Keratinocyte (primary cell): ENCODE results near the gene GIMAP8. TPM values are rescaled to one million over a fixed set of nuclear protein-coding genes. Genes with fewer than 3 reads are reported as not detected.

Experiments
- DNase-seq: peaks from one replicate; pipeline ENCODE4 v3.0.0-alpha.2; 2011; ENCODE audit warnings: low read depth, missing footprints, low spot score
- FAIRE-seq: peaks from 2 replicates; lab custom pipeline; 2011; peaks lifted over from hg19 to GRCh38; lab: Jason Lieb, UNC
- H2AFZ ChIP-seq: 2 replicates; pipeline ENCODE4 v1.6.0; 2012; ENCODE audit warnings: low read length, control low read depth, inconsistent platforms; ENCODE audit not compliant: control insufficient read depth
- H3K27ac ChIP-seq: 2 replicates; pipeline ENCODE4 v1.5.1; 2011; ENCODE audit warnings: low read length; ENCODE audit not compliant: control insufficient read depth, insufficient read depth
- H3K27me3 ChIP-seq: 3 replicates; pipeline ENCODE4 v1.6.0; 2011; ENCODE audit warnings: low read length; ENCODE audit not compliant: control insufficient read depth, insufficient read depth; ENCODE audit errors: extremely low read depth
- H3K36me3 ChIP-seq, 2 experiments: 2 replicates in 1 of 2; 3 replicates in 1 of 2; pipeline ENCODE4 v1.5.1; 2011; ENCODE audit warnings: low read length in 2 of 2, mild to moderate bottlenecking in 1 of 2; ENCODE audit not compliant: control insufficient read depth in 2 of 2, insufficient read depth in 2 of 2; ENCODE audit errors: extremely low read depth in 1 of 2
- H3K4me1 ChIP-seq: 3 replicates; pipeline ENCODE4 v1.5.1; 2011; ENCODE audit warnings: low read length; ENCODE audit not compliant: control insufficient read depth, insufficient read depth; ENCODE audit errors: extremely low read depth
- H3K4me2 ChIP-seq: 3 replicates; pipeline ENCODE4 v1.6.0; 2011; ENCODE audit warnings: low read depth, low read length; ENCODE audit not compliant: control insufficient read depth, insufficient read depth; ENCODE audit errors: extremely low read depth
- H3K4me3 ChIP-seq, 3 experiments: fragments of 200-600 bp in 1 of 3; sonication (generic) in 1 of 3; 2 replicates in 2 of 3; 3 replicates in 1 of 3; pipeline ENCODE4 v1.5.1; 2011 to 2016; ENCODE audit warnings: low read length in 3 of 3, mild to moderate bottlenecking in 3 of 3, control low read depth in 2 of 3, inconsistent platforms in 1 of 3, low read depth in 1 of 3, mixed read lengths in 1 of 3, mixed run types in 1 of 3, moderate library complexity in 1 of 3; ENCODE audit not compliant: control insufficient read depth in 2 of 3, insufficient read depth in 2 of 3; ENCODE audit errors: extremely low read depth in 1 of 3
- H3K79me2 ChIP-seq: 2 replicates; pipeline ENCODE4 v1.6.0; 2012; ENCODE audit warnings: low read length; ENCODE audit not compliant: control insufficient read depth, insufficient read depth
- H3K9ac ChIP-seq: 3 replicates; pipeline ENCODE4 v1.6.0; 2011; ENCODE audit warnings: low read length; ENCODE audit not compliant: control insufficient read depth, insufficient read depth; ENCODE audit errors: extremely low read depth
- H3K9me1 ChIP-seq: 3 replicates; pipeline ENCODE4 v1.6.0; 2011; ENCODE audit warnings: low read length; ENCODE audit not compliant: control insufficient read depth, insufficient read depth; ENCODE audit errors: extremely low read depth
- H3K9me3 ChIP-seq: 2 replicates; pipeline ENCODE4 v1.5.1; 2012; ENCODE audit warnings: low read depth, low read length; ENCODE audit not compliant: control insufficient read depth
- H4K20me1 ChIP-seq: 3 replicates; pipeline ENCODE4 v1.6.0; 2011; ENCODE audit warnings: low read length; ENCODE audit not compliant: control insufficient read depth, insufficient read depth; ENCODE audit errors: extremely low read depth
- EZH2 ChIP-seq: IDR thresholded peaks from one replicate; pipeline ENCODE4 v1.6.1; 2012; ENCODE audit warnings: inconsistent platforms, mild to moderate bottlenecking, low read length, moderate library complexity
- dilution Hi-C: fragments of 300-500 bp; cut with MboI; formaldehyde crosslinking; loops from one replicate; pipeline ENCODE4 v1.7.0; 2020; ENCODE audit warnings: low sequenced_read_pairs; ENCODE audit not compliant: extremely low pct_ligation_motif_present
- polyA plus RNA-seq, 5 experiments: library from polyadenylated mRNA; depleted of rRNA in 3 of 5; stranded (reverse) in 3 of 5; stranded (forward) in 1 of 5; unstranded in 1 of 5; fragments of >200 nt; gene quantifications; 1 replicate in 1 of 5; 2 replicates in 3 of 5; 3 replicates in 1 of 5; pipeline versions ENCODE4 v1.2.1 to v1.2.3, GENCODE V29; 2011 to 2012; ENCODE audit warnings: missing spikeins in 2 of 5, low read depth in 1 of 5, low replicate concordance in 1 of 5
- TF ChIP-seq, protein P1 (sequence below), 3 experiments: IDR thresholded peaks in 1 of 3; conservative IDR thresholded peaks in 1 of 3; optimal IDR thresholded peaks in 1 of 3; 2 replicates in 2 of 3; 3 replicates in 1 of 3; pipeline versions ENCODE3 to v1.5.1; 2011; ENCODE audit warnings: low read length in 3 of 3, mild to moderate bottlenecking in 3 of 3, moderate library complexity in 2 of 3, control low read depth in 1 of 3, inconsistent platforms in 1 of 3; ENCODE audit not compliant: insufficient read depth in 2 of 3; ENCODE audit errors: extremely low read depth in 1 of 3

GIMAP8 gene
- polyA plus RNA-seq, 1 donor (not counting 4 experiments of a cell fraction or from before 2014, with no cell fraction given): 0.26 TPM

GRCh38 chr7:150511048-150511447 lies 60.6 kb downstream of the GIMAP8 start:
- no peak for FAIRE-seq
- dilution Hi-C loops: no loop called here
- no peak for TF ChIP-seq EZH2

GRCh38 chr7:150513758-150514157 lies 63.3 kb downstream of the GIMAP8 start:
- H3K27me3 ChIP-seq: no peaks in the 10 kb centered on the region
- FAIRE-seq (no peak), DNase-seq (no peak)
- H3K9ac ChIP-seq: no peak overlapping the region
- no peaks in the 10 kb centered on the region for H3K4me1 ChIP-seq
- no peaks in the 10 kb centered on the region for H3K9me3 ChIP-seq
- H3K4me3 ChIP-seq: no peak overlapping the region
- no peak overlapping the region for H2AFZ ChIP-seq
- H3K79me2 ChIP-seq: no peaks in the 10 kb centered on the region
- H3K27ac ChIP-seq: no peak overlapping the region
- no peaks in the 10 kb centered on the region for H3K36me3 ChIP-seq
- H3K4me2 ChIP-seq: no peak overlapping the region
- TF ChIP-seq EZH2: no peak
- TF ChIP-seq, protein P1, sequence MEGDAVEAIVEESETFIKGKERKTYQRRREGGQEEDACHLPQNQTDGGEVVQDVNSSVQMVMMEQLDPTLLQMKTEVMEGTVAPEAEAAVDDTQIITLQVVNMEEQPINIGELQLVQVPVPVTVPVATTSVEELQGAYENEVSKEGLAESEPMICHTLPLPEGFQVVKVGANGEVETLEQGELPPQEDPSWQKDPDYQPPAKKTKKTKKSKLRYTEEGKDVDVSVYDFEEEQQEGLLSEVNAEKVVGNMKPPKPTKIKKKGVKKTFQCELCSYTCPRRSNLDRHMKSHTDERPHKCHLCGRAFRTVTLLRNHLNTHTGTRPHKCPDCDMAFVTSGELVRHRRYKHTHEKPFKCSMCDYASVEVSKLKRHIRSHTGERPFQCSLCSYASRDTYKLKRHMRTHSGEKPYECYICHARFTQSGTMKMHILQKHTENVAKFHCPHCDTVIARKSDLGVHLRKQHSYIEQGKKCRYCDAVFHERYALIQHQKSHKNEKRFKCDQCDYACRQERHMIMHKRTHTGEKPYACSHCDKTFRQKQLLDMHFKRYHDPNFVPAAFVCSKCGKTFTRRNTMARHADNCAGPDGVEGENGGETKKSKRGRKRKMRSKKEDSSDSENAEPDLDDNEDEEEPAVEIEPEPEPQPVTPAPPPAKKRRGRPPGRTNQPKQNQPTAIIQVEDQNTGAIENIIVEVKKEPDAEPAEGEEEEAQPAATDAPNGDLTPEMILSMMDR (optimal IDR thresholded peaks at IDR 0.05 in 1 of 3, IDR thresholded peaks at IDR 0.05 in 1 of 3, conservative IDR thresholded peaks at IDR 0.05 in 1 of 3; ENCODE audit: extremely low read depth in 1 of 3, insufficient read depth in 2 of 3, low read length in 3 of 3): no peak
- dilution Hi-C loops: no loop called here
- no peaks in the 10 kb centered on the region for H3K9me1 ChIP-seq
- H4K20me1 ChIP-seq: no peaks in the 10 kb centered on the region

More at GRCh38 chr7:150511048-150511447, 60.6 kb downstream of the GIMAP8 start:
- Histone ChIP-seq H3K4me3 (no peak overlapping the region), H3K4me2 (no peak overlapping the region), H3K36me3 (no peaks in the 10 kb centered on the region), H3K27ac (no peak overlapping the region), H3K9me3 (no peaks in the 10 kb centered on the region), H4K20me1 (no peaks in the 10 kb centered on the region), H3K27me3 (no peaks in the 10 kb centered on the region), H3K9me1 (no peaks in the 10 kb centered on the region), H3K4me1 (no peaks in the 10 kb centered on the region), H3K79me2 (no peaks in the 10 kb centered on the region), H2AFZ (no peak overlapping the region), H3K9ac (no peak overlapping the region)
- DNase-seq: no peak

DNA sequence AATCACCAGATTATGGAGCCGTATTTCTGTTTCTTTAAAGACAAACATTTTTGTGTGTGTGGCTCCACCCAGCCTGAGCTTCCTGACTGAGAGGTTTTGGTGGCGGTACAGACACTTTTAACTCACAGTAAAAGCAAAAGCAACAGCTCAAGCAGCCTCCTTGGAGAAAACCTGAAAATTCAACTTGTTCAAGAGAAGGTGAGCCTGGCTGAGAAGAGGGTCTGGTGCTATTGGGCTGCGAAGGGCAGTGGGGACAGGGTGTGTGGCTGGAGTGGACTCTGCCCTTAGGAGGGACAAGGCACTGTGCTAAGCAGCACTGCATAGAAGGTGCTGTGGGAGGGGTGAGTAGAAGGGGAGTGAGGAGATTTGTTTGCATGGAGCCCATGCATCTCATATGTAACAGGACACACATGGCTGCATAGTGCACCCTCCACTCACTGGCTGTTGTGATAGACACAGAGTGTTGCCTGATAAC lies 64.4 kb downstream of the GIMAP8 start, which contains the start of gene GIMAP7:
Gene GIMAP7, plus strand, starts transcription at position 125 of the 475 bp plus-strand sequence. CDS start 5,103 bp downstream, outside the sequence.
- no peaks in the 10 kb centered on the region for H3K4me1 ChIP-seq
- no peak for FAIRE-seq
- no peak within 1 kb of the TSS for H2AFZ ChIP-seq
- H3K27ac ChIP-seq: no peak within 1 kb of the TSS
- no peaks in the 10 kb centered on the region for H3K9me3 ChIP-seq
- no peaks in the 10 kb centered on the region for H4K20me1 ChIP-seq
- H3K9me1 ChIP-seq: no peaks in the 10 kb centered on the region
- no peak within 1 kb of the TSS for H3K4me2 ChIP-seq
- dilution Hi-C loops: no loop called here
- TF ChIP-seq EZH2: no peak
- TF ChIP-seq, protein P1 (optimal IDR thresholded peaks at IDR 0.05 in 1 of 3, IDR thresholded peaks at IDR 0.05 in 1 of 3, conservative IDR thresholded peaks at IDR 0.05 in 1 of 3; ENCODE audit: extremely low read depth in 1 of 3, insufficient read depth in 2 of 3, low read length in 3 of 3): no peak
- no peaks in the 10 kb centered on the region for H3K27me3 ChIP-seq
- no peak within 1 kb of the TSS for H3K9ac ChIP-seq
- H3K36me3 ChIP-seq: no peaks in the 10 kb centered on the region
- H3K4me3 ChIP-seq: no peak within 1 kb of the TSS
- DNase-seq: no peak
- H3K79me2 ChIP-seq: no peaks in the 10 kb centered on the region
